ENCODE measurements around the gene TFCP2L1. TPM values are rescaled to one million over a fixed set of nuclear protein-coding genes. Genes with fewer than 3 reads are reported as not detected.

The TFCP2L1 gene
- total and polyA plus RNA-seq, 2 donors (not counting 1 experiment from before 2014, with no cell fraction given), result not detected

DNA sequence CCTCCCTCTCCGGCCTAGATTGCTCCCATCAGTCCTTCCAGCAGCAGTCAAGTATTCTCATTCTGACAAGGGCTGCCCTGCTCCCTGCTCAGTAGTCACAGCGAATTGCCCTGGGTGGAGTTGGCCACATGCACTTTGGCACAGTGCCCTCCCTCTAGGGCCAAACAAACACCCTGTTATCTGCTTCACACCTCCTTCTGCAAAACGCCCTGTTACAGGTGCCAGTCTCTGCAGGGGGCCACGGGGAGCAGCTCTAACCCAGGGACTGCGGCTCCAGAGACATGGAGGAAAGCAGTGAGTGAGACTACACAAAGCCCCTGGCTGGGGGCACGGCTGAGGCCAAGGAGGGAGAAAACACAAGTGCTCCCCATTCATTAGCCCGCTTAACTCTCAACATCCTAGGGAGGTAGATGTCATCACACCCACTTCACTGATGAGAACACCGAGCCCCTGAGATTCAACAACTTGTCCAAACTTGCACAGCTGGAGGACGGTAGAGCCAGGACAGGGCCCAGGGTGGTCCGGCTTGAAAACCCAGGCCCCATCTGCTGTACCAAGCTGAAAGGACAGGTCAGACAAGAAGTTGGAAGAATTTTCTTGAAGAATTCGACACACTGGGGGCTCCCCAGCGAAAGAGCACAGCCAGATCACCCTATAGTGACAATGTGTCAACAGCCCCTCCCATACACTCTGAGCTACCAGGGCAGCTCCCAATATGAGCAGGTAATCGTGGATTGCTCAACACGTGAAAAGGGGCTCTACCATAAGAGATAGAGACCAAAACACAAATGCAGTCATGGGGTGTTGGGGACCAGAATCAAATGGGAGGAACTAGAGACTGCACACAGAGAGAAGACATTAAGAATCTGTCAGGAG, 8.7 kb upstream of the TFCP2L1 start:
- no peak overlapping the region for H3K4me3 ChIP-seq (replicated peaks in 1 of 4; ENCODE audit: control extremely low read depth in 1 of 4, insufficient read depth in 1 of 4, low read depth in 3 of 4, low read length in 4 of 4)
- no peaks in the 10 kb centered on the region for H3K4me1 ChIP-seq (ENCODE audit: control insufficient read depth, extremely low read depth, insufficient read depth, low read length)
- H2AFZ ChIP-seq (ENCODE audit: low read length), result no peak overlapping the region
- no peak overlapping the region for H3K4me2 ChIP-seq (ENCODE audit: extremely low read depth, insufficient read depth, low read length)
- H4K20me1 ChIP-seq (ENCODE audit: control insufficient read depth, extremely low read depth, insufficient read depth, low read length), result no peaks in the 10 kb centered on the region
- no peaks in the 10 kb centered on the region for H3K79me2 ChIP-seq (ENCODE audit: control insufficient read depth, insufficient read depth, low read length)
- TF ChIP-seq, protein P1, sequence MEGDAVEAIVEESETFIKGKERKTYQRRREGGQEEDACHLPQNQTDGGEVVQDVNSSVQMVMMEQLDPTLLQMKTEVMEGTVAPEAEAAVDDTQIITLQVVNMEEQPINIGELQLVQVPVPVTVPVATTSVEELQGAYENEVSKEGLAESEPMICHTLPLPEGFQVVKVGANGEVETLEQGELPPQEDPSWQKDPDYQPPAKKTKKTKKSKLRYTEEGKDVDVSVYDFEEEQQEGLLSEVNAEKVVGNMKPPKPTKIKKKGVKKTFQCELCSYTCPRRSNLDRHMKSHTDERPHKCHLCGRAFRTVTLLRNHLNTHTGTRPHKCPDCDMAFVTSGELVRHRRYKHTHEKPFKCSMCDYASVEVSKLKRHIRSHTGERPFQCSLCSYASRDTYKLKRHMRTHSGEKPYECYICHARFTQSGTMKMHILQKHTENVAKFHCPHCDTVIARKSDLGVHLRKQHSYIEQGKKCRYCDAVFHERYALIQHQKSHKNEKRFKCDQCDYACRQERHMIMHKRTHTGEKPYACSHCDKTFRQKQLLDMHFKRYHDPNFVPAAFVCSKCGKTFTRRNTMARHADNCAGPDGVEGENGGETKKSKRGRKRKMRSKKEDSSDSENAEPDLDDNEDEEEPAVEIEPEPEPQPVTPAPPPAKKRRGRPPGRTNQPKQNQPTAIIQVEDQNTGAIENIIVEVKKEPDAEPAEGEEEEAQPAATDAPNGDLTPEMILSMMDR (conservative IDR thresholded peaks at IDR 0.05 in 1 of 2, IDR thresholded peaks at IDR 0.05 in 1 of 2; ENCODE audit: low read depth in 1 of 2, low read length in 2 of 2), result no peak
- no peak for TF ChIP-seq EZH2 (IDR thresholded peaks at IDR 0.05; ENCODE audit: low read length, missing control alignments)
- H3K27ac ChIP-seq (ENCODE audit: insufficient read depth, low read length), result no peak overlapping the region
- H3K9ac ChIP-seq (ENCODE audit: insufficient read depth, low read length), result no peak overlapping the region
- H3K9me3 ChIP-seq (ENCODE audit: control insufficient read depth, insufficient read depth, low read depth, low read length), result no peaks in the 10 kb centered on the region
- no peaks in the 10 kb centered on the region for H3K36me3 ChIP-seq (ENCODE audit: control insufficient read depth, insufficient read depth, low read length)
- H3K27me3 ChIP-seq (ENCODE audit: control insufficient read depth, insufficient read depth, low read length), result peaks cover 2% of the 10 kb centered on the region
- DNase-seq (ENCODE audit: low read depth in 2 of 2), result no peak

DNA sequence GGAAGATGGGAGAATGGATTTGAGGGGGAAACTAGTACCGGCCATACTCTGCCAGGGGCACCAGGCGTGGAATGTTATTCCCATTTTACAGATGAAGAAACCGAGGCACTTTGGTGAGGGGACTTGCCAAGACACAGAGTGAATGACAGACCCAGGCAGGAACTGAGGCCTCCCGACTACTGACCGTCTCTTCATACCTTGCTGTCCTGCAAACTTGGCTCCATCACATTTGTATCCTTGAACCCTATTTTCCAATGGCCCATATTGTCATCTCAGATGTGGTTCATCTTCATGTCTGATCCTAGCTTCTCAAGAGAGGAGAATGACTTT, 6.2 kb upstream of the TFCP2L1 start:
- TF ChIP-seq, protein P1 (conservative IDR thresholded peaks at IDR 0.05 in 1 of 2, IDR thresholded peaks at IDR 0.05 in 1 of 2; ENCODE audit: low read depth in 1 of 2, low read length in 2 of 2), result no peak
- TF ChIP-seq EZH2 (IDR thresholded peaks at IDR 0.05; ENCODE audit: low read length, missing control alignments), result no peak
- Histone ChIP-seq H2AFZ (ENCODE audit: low read length) (no peak overlapping the region), H3K4me2 (ENCODE audit: extremely low read depth, insufficient read depth, low read length) (no peak overlapping the region), H3K79me2 (ENCODE audit: control insufficient read depth, insufficient read depth, low read length) (no peaks in the 10 kb centered on the region), H3K36me3 (ENCODE audit: control insufficient read depth, insufficient read depth, low read length) (no peaks in the 10 kb centered on the region), H3K9ac (ENCODE audit: insufficient read depth, low read length) (no peak overlapping the region), H3K27ac (ENCODE audit: insufficient read depth, low read length) (no peak overlapping the region), H3K9me3 (ENCODE audit: control insufficient read depth, insufficient read depth, low read depth, low read length) (no peaks in the 10 kb centered on the region), H3K4me3 (replicated peaks in 1 of 4; ENCODE audit: control extremely low read depth in 1 of 4, insufficient read depth in 1 of 4, low read depth in 3 of 4, low read length in 4 of 4) (no peak overlapping the region), H3K4me1 (ENCODE audit: control insufficient read depth, extremely low read depth, insufficient read depth, low read length) (no peaks in the 10 kb centered on the region), H4K20me1 (ENCODE audit: control insufficient read depth, extremely low read depth, insufficient read depth, low read length) (no peaks in the 10 kb centered on the region), H3K27me3 (ENCODE audit: control insufficient read depth, insufficient read depth, low read length) (peaks cover 3% of the 10 kb centered on the region)
- no peak for DNase-seq (ENCODE audit: low read depth in 2 of 2)

DNA sequence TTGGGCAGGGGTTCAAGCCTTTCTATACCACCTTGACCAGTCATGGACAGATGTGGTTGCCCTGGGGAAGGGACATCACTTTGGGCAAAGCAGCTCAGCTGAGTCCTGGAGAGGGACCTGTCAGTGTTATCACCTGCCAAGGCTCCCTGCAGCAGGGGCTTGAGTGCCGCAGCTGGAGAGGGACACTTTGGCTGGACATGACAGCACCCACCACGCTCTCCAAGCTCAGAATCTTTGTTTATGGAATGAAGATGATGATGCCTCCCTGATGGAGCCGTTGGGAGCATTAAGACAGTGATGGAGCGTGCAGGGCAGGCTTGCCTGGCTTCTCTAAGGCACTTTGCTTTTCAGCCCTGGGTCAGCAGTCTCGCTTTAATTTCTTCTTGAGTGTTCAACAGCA, 4.3 kb upstream of the TFCP2L1 start:
- no peaks in the 10 kb centered on the region for H4K20me1 ChIP-seq (ENCODE audit: control insufficient read depth, extremely low read depth, insufficient read depth, low read length)
- no peak overlapping the region for H2AFZ ChIP-seq (ENCODE audit: low read length)
- H3K4me3 ChIP-seq (replicated peaks in 1 of 4; ENCODE audit: control extremely low read depth in 1 of 4, insufficient read depth in 1 of 4, low read depth in 3 of 4, low read length in 4 of 4), result no peak overlapping the region
- H3K27me3 ChIP-seq (ENCODE audit: control insufficient read depth, insufficient read depth, low read length), result peaks cover 17% of the 10 kb centered on the region
- no peak overlapping the region for H3K4me2 ChIP-seq (ENCODE audit: extremely low read depth, insufficient read depth, low read length)
- H3K4me1 ChIP-seq (ENCODE audit: control insufficient read depth, extremely low read depth, insufficient read depth, low read length), result no peaks in the 10 kb centered on the region
- no peak overlapping the region for H3K9ac ChIP-seq (ENCODE audit: insufficient read depth, low read length)
- no peaks in the 10 kb centered on the region for H3K79me2 ChIP-seq (ENCODE audit: control insufficient read depth, insufficient read depth, low read length)
- no peaks in the 10 kb centered on the region for H3K36me3 ChIP-seq (ENCODE audit: control insufficient read depth, insufficient read depth, low read length)
- no peak for TF ChIP-seq EZH2 (IDR thresholded peaks at IDR 0.05; ENCODE audit: low read length, missing control alignments)
- TF ChIP-seq, protein P1 (conservative IDR thresholded peaks at IDR 0.05 in 1 of 2, IDR thresholded peaks at IDR 0.05 in 1 of 2; ENCODE audit: low read depth in 1 of 2, low read length in 2 of 2), result no peak
- no peak overlapping the region for H3K27ac ChIP-seq (ENCODE audit: insufficient read depth, low read length)
- no peaks in the 10 kb centered on the region for H3K9me3 ChIP-seq (ENCODE audit: control insufficient read depth, insufficient read depth, low read depth, low read length)
- no peak for DNase-seq (ENCODE audit: low read depth in 2 of 2)

All from fibroblast of lung (primary cell).